NCI-H774 (cell line): ENCODE results near the gene DNAH6.

ENCODE experiments used
- DNase-seq: peaks from one replicate; lab custom pipeline; 2025; lab: John Stamatoyannopoulos, UW

The DNAH6 gene

DNA sequence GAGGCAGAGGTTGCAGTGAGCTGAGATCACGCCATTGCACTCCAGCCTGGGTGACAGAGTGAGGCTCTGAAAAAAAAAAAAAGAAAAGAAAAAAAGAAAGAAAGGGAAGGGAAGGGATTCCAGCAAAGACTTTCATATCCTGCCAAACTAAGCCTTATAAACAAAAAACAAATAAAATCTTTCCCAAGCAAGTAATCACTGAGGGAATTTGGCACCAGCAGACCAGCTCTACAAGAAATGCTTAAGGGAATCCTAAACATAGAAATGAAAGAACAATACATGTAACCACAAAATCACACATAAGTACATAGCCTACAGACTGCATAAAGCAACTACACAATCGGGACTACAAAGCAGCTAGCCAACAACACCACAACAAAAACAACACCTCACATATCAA is 285.5 kb downstream of the DNAH6 start:
- no peak for DNase-seq

DNA sequence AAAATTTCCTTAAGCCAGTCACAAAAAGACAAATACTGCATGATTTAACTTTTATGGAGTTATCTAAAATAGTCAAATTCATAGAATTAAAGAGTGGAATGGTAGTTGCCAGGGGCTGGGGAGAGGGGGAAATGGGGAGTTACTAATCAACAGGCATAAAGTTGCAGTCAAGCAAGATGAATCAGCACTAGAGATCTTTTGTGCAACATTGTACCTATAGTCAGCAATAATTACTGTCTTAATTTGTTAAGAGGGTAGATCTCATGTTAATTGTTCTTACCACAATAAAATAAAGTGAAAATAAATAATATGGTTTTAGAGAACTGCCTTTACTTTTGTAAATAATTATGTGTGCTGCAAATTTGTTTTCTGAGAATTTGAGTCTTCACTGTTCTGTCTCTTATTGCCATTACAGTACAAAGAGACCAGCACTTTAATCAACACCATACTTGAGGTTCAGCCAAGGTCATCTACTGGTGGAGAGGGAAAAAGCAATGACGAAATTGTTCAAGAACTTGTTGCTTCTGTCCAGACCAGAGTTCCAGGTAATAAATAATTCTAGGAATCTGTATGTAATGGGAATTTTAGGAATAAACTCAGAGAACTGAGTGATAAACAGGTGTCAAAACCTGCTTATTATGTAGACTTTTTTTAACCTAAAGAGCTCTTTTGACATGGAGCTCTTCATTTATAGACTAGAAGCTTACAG is 289.1 kb downstream of the DNAH6 start:
- DNase-seq, result no peak

DNA sequence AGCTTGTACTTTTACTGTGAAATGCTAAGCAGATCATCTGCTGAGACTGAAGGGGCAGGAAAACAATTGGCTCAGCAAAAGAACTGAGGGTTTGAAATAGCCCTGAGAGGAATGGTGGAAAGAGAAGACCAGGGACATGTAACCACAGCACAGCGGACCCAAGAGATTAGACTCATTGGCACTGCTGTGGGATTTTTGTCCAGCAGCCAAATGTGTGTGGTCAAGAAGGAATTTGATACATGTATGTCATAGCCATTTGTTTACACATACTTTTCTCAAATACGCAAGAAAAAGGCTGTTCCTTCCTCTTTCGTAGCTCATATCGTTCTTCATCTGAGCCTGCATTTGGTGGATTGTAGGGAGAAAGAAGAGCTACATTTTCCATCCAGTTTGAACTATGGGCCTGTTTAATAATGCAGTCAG is 290.8 kb downstream of the DNAH6 start:
- no peak for DNase-seq

DNA sequence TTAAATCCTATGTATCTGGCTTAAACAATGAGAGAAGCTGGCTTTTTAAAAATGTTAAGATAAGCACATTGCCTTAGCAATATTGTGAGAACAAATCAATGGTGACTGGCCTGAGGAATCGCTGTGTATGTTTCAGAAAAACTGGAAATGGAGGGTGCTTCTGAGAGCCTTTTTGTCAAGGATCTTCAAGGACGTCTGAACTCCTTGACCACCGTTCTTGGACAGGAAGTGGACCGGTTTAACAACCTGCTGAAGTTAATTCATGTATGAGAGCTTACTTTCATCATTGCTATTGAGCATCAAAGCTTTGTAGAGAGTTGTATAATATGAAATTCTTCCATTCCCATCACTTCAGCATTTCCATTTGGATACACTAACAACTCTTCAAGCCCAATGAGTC is 292.0 kb downstream of the DNAH6 start:
- DNase-seq, result no peak

DNA sequence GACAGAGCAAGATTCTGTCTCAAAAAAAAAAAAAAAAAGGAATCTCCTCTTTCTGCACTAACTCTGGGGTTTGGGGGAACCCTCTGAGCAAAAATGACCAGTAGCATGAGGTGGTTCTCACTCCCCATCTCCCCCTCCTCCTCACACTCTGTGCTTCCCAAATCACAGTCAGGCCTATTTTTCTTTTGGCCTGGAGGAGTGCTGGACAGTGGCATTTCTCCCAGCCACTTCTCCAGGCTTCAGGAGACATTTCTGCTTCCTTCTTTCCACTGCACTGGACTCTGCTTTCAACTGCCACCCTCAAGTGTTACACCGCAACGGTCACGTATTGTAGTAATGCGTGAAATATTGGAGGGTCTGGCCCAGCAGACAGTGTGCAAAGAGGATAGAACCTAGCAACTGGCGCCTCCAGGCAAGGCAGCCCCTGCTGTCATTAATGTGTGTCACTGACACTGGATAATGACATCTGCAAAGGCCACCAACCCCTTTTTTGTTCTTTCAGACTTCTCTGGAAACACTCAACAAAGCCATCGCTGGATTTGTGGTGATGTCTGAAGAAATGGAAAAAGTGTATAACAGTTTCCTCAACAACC is 295.6 kb downstream of the DNAH6 start:
- DNase-seq, result no peak

DNA sequence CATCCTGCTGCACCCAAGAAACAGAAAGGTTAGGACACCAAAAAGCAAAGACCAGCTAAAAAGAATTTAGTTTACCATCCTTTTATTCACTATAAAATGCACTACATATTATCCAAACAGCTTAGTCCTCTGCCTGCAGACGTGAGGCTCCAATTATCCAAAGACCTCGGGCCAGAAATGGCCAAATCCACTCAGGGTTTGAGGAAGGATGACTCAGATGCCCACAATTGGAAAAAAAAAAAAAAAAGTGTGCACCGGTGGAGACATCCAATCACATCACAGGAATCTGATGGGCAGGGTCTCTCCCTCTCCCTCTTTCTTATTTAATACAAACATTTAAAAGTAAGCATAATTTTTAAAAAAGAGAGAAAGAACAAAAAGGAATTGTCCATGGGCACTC is 298.8 kb downstream of the DNAH6 start:
- no peak for DNase-seq

DNA sequence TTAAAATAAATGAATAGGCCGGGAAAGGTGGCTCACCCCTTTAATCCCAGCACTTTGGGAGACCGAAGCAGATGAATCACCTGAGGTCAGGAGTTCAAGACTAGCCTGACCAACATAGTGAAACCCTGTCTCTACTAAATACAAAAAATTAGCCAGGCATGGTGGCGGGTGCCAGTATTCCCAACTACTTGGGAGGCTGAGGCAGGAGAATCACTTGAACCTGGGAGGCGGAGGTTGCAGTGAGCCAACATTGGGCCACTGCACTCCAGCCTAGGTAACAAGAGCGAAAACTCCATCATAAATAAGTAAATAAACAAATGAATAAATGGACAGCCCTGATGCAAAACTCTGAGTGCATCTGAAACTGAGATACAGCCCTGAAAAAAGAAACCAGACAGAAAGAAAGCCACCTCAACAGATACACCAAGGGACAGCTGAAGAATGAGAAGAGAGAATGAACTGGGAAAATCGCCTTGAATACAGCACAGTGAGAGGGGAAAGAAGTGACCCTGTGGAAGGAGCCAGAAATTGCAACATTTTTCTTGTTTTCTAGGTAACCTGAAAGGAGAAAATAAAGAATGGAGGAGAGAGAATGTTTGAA is 300.2 kb downstream of the DNAH6 start:
- no peak for DNase-seq

DNA sequence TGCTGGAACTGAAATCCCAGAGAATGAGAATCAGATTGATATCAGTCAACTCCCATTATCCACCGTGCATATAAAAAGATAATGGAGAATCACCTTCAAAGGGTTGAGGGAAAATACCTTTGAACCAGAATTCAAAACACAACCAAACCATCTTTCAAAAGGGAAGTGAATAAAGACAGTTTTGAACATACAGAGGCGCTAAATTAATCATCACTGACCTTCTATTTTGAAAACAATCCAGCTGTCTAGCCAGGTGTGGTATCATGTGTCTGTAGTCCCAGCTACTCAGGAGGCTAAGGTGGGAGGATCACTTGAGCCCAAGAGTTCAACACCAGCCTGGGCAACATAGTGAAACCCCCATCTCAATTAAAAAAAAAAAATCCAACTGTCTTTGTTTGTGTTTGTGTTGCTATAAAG is 300.9 kb downstream of the DNAH6 start:
- no peak for DNase-seq

DNA sequence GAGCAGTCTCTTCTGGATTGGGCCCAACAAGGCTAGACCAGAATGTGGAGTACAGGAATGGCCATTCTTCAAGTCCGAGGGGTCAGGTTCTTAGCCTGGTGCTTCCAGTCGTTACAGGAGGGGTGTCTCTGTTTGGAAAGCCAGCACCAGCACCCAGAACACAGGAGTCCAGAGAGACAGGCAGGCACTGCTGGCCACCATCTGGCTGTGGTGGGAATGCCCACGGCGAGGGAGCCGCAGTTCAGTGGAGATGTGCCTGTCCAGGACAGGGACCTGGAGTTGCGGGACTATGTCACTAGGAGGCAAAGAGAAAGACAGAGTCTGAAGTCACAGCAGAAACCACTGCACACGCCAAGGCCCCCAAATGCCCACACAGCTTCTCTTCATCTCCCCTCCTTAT is 305.5 kb downstream of the DNAH6 start:
- no peak for DNase-seq

DNA sequence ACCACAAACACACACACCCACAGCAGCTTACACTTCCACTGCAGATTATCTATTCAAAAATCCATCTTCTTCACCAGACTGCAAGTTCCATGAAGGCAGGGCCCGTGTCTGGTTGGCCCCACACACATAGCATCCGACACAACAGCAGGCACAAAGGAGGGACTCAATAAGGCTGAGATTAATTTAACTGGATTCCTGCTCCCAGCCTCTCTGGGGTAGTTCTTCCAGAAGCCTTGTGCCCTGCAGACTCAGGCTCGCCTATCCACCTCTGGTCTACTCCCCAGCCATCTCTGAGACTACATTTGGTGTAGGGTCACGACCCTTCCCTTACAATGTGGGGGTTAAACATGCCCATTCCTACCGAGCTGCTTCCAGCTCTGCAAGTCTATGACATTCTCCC is 306.9 kb downstream of the DNAH6 start:
- DNase-seq, result no peak

DNA sequence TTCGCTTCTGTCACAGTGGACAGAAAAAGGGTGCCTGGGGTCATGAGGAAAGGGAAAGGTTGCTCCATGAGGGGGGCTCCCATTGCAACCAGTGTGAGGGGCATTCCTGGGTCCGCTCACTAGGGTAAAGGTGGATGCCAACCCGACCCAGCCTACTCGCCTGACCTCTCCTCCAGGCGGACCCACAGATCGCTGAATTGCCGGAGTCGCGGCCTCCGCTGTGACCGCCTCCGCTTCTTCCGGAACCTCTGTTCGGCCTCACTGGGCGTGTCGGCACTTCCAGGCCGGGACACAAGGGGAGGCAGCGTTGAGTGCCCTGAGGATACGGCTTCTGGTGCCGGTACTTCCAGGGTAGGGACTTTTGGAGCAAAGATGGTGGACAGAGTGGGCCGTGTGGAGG is 307.5 kb downstream of the DNAH6 start:
- DNase-seq, result no peak

DNA sequence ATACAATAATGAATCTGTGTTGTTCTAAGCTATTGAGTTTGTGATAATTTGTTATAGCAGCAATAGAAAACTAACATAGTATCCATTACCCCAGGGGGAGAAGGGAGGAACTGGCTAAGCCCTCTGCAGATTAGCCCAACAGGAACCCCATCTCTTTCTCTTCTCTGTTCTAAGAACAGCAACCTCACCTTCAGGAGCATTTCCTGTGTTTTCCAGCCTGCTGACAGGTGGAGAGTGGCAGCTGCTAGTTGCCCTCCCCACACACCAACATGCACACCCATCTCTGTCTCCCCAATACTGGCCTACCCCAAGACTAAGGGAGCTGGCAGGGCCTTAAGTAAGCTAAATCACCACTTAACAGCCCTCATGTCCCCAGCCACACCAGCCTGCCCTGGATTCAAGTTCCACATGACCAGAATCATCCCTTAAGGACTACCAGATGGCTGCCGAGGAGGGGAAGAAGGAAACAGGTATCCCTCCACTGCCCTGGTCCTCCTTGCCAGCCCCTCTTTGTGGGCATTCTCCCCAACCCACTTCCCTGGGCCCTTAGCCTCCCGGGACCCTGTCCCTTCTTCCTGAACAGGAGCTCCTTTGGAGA is 311.8 kb downstream of the DNAH6 start:
- DNase-seq, result no peak

DNA sequence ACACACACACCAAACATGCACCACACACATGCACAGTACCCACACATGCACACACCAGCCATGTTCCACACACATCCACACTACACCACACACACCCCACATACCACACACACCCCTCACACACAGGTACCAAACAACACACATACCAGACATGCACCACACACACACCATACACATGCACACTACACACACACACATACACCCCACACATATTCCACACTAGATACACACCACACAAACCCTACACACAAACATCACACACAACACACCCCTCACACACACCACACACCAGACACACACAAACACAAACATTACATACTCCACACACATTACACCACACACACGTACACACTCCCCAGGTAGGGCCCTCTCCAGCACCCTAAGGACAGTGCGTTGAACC is 313.4 kb downstream of the DNAH6 start:
- DNase-seq, result no peak

DNA sequence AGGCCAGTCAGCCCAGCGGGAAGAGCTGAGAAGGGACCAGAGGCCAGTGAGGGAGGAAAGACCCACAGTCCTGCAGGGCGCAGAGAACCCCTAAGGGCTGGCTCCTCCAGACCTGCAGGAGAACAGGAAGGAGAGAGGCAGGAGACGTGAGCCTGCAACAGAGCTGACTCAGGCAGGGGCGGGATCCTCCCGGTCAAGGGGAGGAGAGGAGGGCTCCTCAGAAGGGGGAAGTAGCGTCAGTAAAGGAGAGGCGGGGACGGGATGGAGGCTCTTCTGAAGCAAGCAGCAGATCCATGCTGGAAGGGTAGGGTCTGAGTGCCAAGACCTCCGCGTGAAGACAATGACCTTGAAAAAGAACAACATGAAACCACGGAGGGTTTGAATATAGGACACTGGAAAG is 313.8 kb downstream of the DNAH6 start:
- DNase-seq, result no peak

DNA sequence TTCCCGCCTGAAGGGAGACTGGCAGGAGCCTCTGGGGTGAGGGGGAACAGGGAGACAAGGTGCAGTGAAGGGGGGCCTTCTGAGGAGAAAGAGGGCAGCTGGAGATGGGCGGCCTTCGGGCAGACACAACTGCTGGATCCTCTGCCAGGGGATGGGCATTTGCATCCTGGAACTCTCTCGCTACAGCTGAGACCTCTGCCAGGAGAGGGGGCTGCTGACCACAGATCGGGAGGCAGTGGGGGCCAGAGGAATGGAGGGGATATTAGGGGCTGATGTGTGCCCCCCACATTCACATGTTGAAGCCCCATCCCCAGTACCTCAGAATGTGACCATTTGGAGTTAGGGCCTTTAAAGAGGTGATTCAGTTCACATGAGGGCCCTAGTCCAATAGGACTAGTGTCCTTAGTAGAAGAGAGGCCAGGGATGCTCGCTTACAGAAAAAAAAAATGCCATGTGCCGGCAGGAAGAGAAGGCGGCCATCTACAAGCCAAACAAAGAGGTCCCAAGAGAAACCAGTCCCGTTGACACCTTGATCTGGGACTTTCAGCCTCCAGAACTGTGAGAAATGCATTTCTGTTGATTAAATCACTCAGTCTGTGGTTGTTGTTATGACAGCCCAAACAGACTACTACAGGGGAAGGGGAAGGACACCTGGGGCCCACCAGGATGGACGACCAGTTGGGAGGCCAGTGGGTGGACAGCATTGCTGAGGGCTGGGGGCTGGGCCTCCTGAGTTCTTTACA is 314.6 kb downstream of the DNAH6 start:
- DNase-seq, result no peak

DNA sequence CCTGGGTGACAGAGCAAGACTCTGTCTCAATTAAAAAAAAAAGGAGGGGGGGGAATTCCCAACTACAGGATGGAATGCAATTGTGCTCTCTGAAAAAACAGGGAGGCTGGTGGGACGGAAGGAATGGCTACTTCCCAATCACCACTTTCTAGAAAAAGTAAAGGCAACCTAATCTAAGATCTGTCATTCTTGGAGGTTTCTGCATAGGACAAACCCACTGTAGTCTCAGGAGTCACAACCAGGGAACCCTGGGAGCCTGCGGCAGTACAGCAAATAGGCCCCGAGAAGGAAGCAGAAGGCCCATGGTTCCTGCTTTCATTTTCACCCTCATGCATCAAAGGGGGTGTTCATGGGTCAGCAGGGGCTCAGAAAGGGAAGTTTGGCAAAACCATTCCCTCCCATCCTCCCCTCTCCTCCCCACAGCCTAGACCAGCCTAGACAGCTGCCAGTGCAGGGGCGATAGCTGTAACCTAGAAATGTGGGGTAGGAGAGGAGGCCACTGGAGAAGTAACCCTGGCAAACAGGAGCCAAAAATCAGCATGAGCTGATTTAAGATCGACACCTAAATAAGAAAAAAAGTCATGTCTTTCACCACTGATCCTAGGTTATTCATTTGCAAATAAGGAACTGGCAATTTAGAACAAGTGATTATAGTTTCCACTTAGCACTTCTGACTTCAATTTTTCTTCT is 316.6 kb downstream of the DNAH6 start:
- DNase-seq, result no peak

DNA sequence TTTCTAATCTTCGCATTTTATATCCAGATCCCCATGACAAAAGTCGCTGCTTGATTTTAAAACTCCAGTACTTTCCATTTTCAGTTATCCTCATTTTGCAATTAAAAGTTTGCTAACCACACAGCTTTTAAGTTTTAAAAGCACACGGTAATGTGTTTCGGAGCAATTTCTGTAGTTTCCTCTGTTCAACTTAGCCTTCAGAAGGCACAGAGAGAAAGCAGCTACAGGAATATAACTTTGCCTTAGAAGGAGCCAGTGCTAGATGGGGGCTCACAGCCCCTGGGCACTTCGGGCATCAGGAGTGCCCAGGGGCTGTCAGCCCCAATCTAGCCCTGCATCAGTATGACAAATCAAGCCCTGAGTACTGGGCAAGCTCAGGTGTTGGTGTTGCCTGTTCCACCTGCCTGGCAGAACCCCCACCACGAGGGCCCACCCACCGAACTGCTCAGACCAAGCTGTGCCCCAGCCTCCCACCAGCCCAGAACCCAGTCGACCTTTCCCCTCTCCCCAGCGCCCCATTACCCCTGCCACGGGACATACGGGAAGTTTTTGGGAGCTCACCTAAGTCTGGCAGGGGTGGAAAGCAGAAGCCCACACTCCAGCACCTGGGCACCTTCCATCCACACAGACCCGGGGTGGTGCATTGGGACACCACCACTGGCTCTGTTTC is 317.3 kb downstream of the DNAH6 start:
- no peak for DNase-seq

DNA sequence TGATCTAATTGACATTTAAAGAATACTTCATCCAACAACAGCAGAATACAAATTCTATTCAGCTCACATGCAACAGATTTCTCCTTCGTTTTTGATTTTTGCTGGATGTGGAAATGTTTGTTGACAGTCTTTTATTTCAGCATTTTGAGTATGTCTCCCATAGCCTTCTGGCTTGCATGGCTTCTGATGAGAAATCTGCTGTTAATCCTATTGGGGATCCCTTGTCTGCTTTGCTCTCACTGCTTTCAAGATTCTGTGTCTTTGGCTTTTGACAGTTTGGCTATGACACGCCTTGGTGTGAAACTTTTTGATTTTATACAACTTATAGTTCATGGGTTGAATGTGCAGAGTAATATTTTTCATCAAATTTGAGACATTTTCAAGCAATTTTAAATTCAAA is 319.9 kb downstream of the DNAH6 start:
- no peak for DNase-seq

DNA sequence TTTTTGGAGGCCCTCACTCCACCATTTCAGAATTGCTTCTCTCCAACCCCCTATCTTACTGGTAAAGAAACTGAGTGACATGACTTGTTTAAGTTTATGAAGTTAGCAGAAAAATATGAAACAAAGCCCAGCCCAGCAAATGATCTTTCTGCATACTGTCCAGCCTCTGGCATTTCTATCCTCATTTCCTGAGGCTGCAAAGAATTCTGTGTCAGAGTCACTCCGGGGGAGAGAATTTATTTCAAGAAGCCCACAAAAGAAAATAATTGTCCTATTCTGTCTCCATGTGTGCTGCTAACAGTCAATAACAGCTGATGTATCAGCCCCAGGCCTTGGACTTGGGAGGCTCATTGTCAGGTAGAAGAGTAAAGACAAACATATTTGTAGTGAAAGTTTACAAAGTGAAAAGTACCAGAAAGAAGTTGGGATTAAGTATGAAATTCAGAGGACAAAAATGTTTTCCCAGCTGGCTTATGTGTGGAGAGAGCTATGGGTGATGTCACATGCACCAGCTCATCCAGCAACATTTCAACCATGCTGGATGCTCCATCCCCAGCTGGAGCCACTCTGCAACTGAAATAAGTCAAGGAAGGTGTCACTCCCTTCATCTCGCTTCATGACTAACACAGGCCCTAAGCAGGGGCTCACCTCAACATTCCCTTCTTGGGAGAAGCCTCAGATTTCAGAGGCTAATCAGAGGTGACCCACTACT is 322.3 kb downstream of the DNAH6 start:
- DNase-seq, result no peak

DNA sequence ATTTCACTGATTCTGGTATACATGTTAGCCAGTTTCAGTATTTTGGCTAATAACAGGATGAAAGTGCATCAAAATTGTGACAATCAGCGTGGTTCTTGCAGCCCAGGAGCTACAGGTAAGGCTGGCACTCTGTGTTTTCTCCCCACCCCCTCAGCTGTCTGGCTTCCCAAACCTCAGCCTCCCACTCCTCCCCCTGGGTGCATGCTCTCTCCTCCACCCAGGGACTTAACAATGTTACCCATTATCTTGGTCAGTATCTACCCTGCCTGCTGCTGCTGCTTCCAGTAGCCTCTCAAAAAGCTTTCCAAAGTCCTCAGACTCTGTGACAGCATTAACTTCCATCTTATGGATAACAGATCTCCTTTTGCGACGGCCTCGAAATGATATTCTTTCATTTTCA is 323.6 kb downstream of the DNAH6 start:
- no peak for DNase-seq

DNA sequence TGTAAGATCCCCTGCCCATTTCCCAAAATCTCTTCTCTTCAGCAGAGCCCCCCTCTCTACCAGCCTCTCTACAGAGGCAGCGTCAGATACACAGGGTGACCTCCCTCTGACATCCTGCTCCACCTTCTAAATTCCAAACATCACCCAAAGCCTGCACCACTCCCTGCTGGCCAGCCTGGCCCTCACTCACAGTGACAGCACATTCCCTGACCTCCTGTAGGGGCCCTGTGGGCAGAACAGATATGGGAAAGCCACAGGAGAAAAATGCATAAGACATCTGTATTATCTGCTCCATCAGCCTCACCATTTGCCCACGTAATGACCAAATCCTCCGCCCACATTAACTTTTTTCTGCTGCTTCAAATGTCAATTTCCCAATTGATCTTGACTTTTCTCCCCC is 324.0 kb downstream of the DNAH6 start:
- no peak for DNase-seq
